GM13976 (cell line): Measurements from ENCODE around the gene LILRA5.

Experiments
- DNase-seq: peaks from one replicate; pipeline ENCODE4 v3.0.0; 2012; ENCODE audit warnings: low spot score
- CTCF ChIP-seq: IDR thresholded peaks from 2 replicates; pipeline ENCODE4 v1.5.1; 2012; ENCODE audit warnings: borderline replicate concordance, mild to moderate bottlenecking; ENCODE audit not compliant: insufficient read depth; ENCODE audit errors: extremely low read depth, missing control alignments, control extremely low read depth
- in situ Hi-C: fragments of 300-500 bp; cut with MboI; formaldehyde crosslinking; loops from one replicate; pipeline ENCODE4 v1.12.0; 2022; ENCODE audit warnings: low sequenced_read_pairs, mixed read lengths, inconsistent platforms; ENCODE audit not compliant: unreplicated experiment

The LILRA5 gene

GRCh38 chr19:54305141-54305540 is 7.8 kb downstream of the LILRA5 start:
- in situ Hi-C loops, result no loop called here
- no peak for TF ChIP-seq CTCF
- no peak for DNase-seq

DNA sequence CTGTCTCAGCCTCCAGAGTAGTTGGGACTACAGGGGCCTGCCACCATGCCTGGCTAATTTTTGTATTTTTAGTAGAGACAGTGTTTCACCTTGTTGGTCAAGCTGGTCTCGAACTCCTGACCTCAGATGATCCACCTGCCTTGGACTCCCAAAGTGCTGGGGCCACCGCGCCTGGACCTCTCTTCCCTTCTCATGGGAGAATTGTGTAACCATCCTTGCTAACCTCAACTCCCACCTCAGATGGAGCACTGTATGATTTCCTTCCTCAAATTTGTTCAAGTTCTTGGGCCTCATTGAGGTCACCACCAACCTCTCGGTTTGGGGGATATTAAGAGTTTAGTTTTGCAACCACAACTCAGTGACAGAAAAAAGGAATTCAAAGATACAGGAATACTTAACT is 10.7 kb downstream of the LILRA5 start:
- no peak for DNase-seq
- in situ Hi-C loops, result no loop called here
- TF ChIP-seq CTCF, result no peak

DNA sequence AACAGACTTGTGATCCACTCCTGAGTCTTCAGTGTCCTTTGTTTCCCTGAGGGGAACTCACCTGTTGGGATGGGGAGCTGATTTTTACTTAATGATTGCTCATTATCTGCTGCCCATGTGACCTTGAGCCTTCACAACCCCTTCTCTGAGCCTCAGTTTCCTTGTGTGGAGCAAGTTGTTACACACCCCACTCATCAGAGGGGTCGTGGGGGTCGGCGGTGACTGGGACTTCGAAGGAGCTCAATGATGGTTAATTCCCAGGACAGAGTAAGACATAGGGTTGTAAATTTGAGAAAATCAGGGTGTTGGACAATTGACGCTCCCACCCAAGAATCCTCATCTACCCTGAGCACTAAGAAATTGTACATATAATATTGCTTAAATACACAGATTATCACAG is 13.5 kb downstream of the LILRA5 start:
- no peak for TF ChIP-seq CTCF
- in situ Hi-C loops, result loop anchor here (5.0 kb wide), 1 partner anchor 278 kb away; no protein-coding TSS in a partner anchor
- no peak for DNase-seq

DNA sequence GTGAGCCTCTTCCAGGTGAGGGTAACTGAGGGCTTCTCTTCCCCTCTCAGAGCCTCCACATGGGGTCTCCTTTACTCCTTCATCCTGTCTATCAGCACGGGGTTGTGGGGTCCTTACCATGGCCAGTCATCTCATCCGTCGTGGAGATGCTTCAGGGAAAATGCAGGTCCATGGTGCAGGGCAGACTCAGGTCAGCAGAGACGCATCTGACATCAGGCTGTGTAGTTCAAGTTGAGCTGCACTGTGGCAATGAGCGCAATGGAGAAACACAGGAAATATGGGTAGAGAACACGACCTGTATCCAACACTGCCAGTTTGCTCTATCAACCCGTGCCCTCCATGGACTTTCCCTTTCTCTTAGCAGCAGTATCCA is 13.9 kb downstream of the LILRA5 start:
- in situ Hi-C loops, result loop anchor here (5.0 kb wide), 1 partner anchor 278 kb away; no protein-coding TSS in a partner anchor
- TF ChIP-seq CTCF, result no peak
- DNase-seq, result no peak

- in situ Hi-C loops, result loop anchor here (5.0 kb wide), 1 partner anchor 279 kb away; no protein-coding TSS in a partner anchor
- no peak for TF ChIP-seq CTCF
- no peak for DNase-seq
Observed at GRCh38 chr19:54298357-54299125, 14.4 kb downstream of the LILRA5 start.

DNA sequence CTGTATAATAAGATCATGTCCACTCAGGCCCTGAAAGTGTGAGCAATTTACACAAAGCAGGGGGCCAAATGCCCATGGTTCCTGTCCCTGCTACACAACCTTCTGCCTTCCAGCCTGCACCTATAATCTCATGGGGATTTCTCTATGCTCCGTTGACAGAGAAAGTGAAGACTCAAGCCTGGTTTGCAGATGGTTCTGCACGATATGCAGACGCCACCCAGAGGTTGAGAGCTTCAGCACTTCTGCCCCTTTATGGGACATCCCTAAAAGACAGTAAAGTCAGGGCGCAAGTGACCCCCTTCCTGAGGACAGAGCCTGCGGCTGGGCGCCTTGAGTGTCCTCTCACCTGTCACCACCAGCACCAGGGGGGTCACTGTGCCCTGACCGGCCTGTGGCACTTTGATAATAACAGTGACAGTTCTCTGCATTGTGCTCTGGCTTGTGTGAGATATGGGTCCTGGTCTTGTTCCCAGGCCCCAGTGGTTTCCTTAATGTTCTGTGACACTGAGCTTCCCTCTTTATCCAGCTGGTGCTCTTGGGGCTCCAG is 15.1 kb downstream of the LILRA5 start:
- in situ Hi-C loops, result loop anchor here (5.0 kb wide), 1 partner anchor 279 kb away; no protein-coding TSS in a partner anchor
- DNase-seq, result no peak
- no peak for TF ChIP-seq CTCF
